Lung (tissue), 12 donors: ENCODE measurements around the gene MBNL1. TPM values are rescaled to one million over a fixed set of nuclear protein-coding genes. Genes with fewer than 3 reads are reported as not detected.

Experiments
- ATAC-seq: fragments of 200-7000 bp; cut with Tn5 transposase; one replicate; pipeline ENCODE4 v1.9.1; 2020; ENCODE audit warnings: moderate number of reproducible peaks; ENCODE audit not compliant: insufficient read depth, low FRiP score
- DNase-seq, 3 donors: peaks; one replicate each; pipeline ENCODE4 v3.0.0-alpha.2; 2013 to 2017
- H3K27ac ChIP-seq, 2 donors: one replicate each; pipeline ENCODE4 v1.5.1; 2013; ENCODE audit warnings: mild to moderate bottlenecking in 2 of 2, moderate library complexity in 2 of 2, control low read depth in 1 of 2, inconsistent platforms in 1 of 2, low read depth in 1 of 2, low read length in 1 of 2
- H3K27me3 ChIP-seq, 3 donors: one replicate each; pipeline ENCODE4 v1.5.1; 2013; ENCODE audit warnings: low read length in 2 of 3; ENCODE audit not compliant: control insufficient read depth in 3 of 3, insufficient read depth in 3 of 3
- H3K36me3 ChIP-seq, 4 donors: one replicate each; pipeline ENCODE4 v1.5.1; 2013; ENCODE audit warnings: low read length in 4 of 4, mild to moderate bottlenecking in 1 of 4, moderate library complexity in 1 of 4; ENCODE audit not compliant: control insufficient read depth in 4 of 4, insufficient read depth in 4 of 4
- H3K4me1 ChIP-seq, 5 donors: one replicate each; pipeline ENCODE4 v1.5.1; 2013; ENCODE audit warnings: low read length in 5 of 5, mild to moderate bottlenecking in 2 of 5, moderate library complexity in 1 of 5; ENCODE audit not compliant: control insufficient read depth in 5 of 5, insufficient read depth in 5 of 5
- H3K4me3 ChIP-seq: one replicate; pipeline ENCODE4 v1.5.1; 2013; ENCODE audit warnings: mild to moderate bottlenecking, control low read depth, moderate library complexity
- H3K9ac ChIP-seq, 2 donors: one replicate each; pipeline ENCODE4 v1.5.1; 2013; ENCODE audit warnings: low read length in 2 of 2, control low read depth in 1 of 2; ENCODE audit not compliant: insufficient read depth in 1 of 2
- H3K9me3 ChIP-seq, 4 donors: one replicate each; pipeline ENCODE4 v1.5.1; 2013; ENCODE audit warnings: low read length in 3 of 4, mild to moderate bottlenecking in 1 of 4, moderate library complexity in 1 of 4; ENCODE audit not compliant: control insufficient read depth in 4 of 4, insufficient read depth in 3 of 4
- CTCF ChIP-seq: IDR thresholded peaks from 2 replicates; pipeline ENCODE4 v1.5.1; 2012; ENCODE audit warnings: mild to moderate bottlenecking; ENCODE audit errors: control extremely low read depth, extremely low read depth
- WGBS, 2 donors: extraction: QIAGEN DNeasy Blood & Tissue Kit; methylation state at CpG; one replicate each; pipeline ENCODE4 v1.1.7; 2013; 5-methylcytosine and 5-hydroxymethylcytosine counted together
- polyA plus RNA-seq, 2 donors: library from polyadenylated mRNA; stranded (reverse); fragments of 200-250 nt; gene quantifications; one replicate each; pipeline ENCODE4 v1.2.1, GENCODE V29; 2013
- total RNA-seq, 2 donors: library from RNA; depleted of rRNA in 1 of 2; stranded (reverse); fragments of >200 nt in 1 of 2; gene quantifications; one replicate each; pipeline ENCODE4 v1.2.1, GENCODE V29; 2014 to 2021
- donor health status: control.
- donor health status: control.
- donor health status: Bipolar disorder and iron deficiency.
- donor health status: healthy.
- donor health status: DM: yes; HTN: yes; CAD: no.

MBNL1 gene
- total and polyA plus RNA-seq, 4 donors = 55.3 to 266 (median 165) TPM

- no peak for DNase-seq
- no peak overlapping the region for H3K4me3 ChIP-seq
- no peaks in the 10 kb centered on the region for H3K9me3 ChIP-seq
- H3K27ac ChIP-seq = no peak overlapping the region
- no peaks in the 10 kb centered on the region for H3K27me3 ChIP-seq
- peaks cover 6 to 22% (median 10%) of the 10 kb centered on the region in 5 donors for H3K4me1 ChIP-seq
- TF ChIP-seq CTCF = no peak
- H3K36me3 ChIP-seq = no peaks in the 10 kb centered on the region
- 92 to 96% methylated on average over 2 of the region's 2 CpGs for WGBS, 2 donors
- no peak for ATAC-seq
- no peak overlapping the region for H3K9ac ChIP-seq
Measured at GRCh38 chr3:152263711-152264110, 5.0 kb upstream of the MBNL1 start.

GRCh38 chr3:152264378-152264777 lies 4.4 kb upstream of the MBNL1 start:
- H3K4me1 ChIP-seq = peaks cover 6 to 18% (median 10%) of the 10 kb centered on the region in 5 donors
- H3K27ac ChIP-seq = no peak overlapping the region
- H3K9ac ChIP-seq = no peak overlapping the region
- H3K36me3 ChIP-seq = peaks cover 0 to 6% (median 0%) of the 10 kb centered on the region in 4 donors
- H3K4me3 ChIP-seq = no peak overlapping the region
- DNase-seq (no peak), ATAC-seq (no peak)
- no peaks in the 10 kb centered on the region for H3K27me3 ChIP-seq
- TF ChIP-seq CTCF = no peak
- H3K9me3 ChIP-seq = no peaks in the 10 kb centered on the region

- Histone ChIP-seq H3K36me3 (peaks cover 0 to 7% (median 0%) of the 10 kb centered on the region in 4 donors), H3K4me1 (peaks cover 6 to 28% (median 10%) of the 10 kb centered on the region in 5 donors), H3K9me3 (no peaks in the 10 kb centered on the region), H3K27me3 (no peaks in the 10 kb centered on the region), H3K9ac (no peak overlapping the region), H3K4me3 (no peak overlapping the region), H3K27ac (peak overlapping the region; percentile 84 to 100)
- DNase-seq = peak; percentile 32 to 58 (median 35)
- peak; percentile 55 for ATAC-seq
- no peak for TF ChIP-seq CTCF
- 40 to 60% methylated on average over 3 of the region's 3 CpGs for WGBS, 2 donors
Measured at GRCh38 chr3:152266221-152266995, 2.3 kb upstream of the MBNL1 start.
